T-helper 2 cell treated with Interferon-gamma antibody and Interleukin-4, amounts not matched to agents 5 μg/mL and 100 μg/mL, for 36 hours (primary cell): ENCODE measurements around the gene CNNM2.
"Not testable (repeated sequence)": the region's sequence is repeated elsewhere in the genome, so short reads cannot be mapped to it uniquely, and the experiment has no call there.

Experiments
- DNase-seq: peaks from one replicate; pipeline ENCODE4 v3.0.0; 2021; ENCODE audit warnings: low spot score
- H3K27ac Mint-ChIP-seq: one replicate; pipeline ENCODE4 v1.8.0; 2021; ENCODE audit warnings: mild to moderate bottlenecking, mixed read lengths
- H3K27me3 Mint-ChIP-seq: one replicate; pipeline ENCODE4 v1.8.0; 2021; ENCODE audit warnings: low read depth, mixed read lengths
- H3K36me3 Mint-ChIP-seq: one replicate; pipeline ENCODE4 v1.8.0; 2021; ENCODE audit warnings: low read depth, mixed read lengths
- H3K4me1 Mint-ChIP-seq: one replicate; pipeline ENCODE4 v1.8.0; 2021; ENCODE audit warnings: low read depth, mixed read lengths
- H3K4me3 Mint-ChIP-seq: one replicate; pipeline ENCODE4 v1.8.0; 2022; ENCODE audit warnings: mild to moderate bottlenecking, moderate library complexity, mixed read lengths
- H3K9me3 Mint-ChIP-seq: one replicate; pipeline ENCODE4 v1.8.0; 2021; ENCODE audit warnings: mixed read lengths

The CNNM2 gene

GRCh38 chr10:102998399-102998907 lies 80.4 kb downstream of the CNNM2 start:
- peaks cover 9% of the 10 kb centered on the region for H3K4me1 Mint-ChIP-seq
- no peak for DNase-seq
- peaks cover 3% of the 10 kb centered on the region for H3K9me3 Mint-ChIP-seq
- no peak overlapping the region for H3K27ac Mint-ChIP-seq
- H3K4me3 Mint-ChIP-seq, result no peak overlapping the region
- H3K27me3 Mint-ChIP-seq, result no peaks in the 10 kb centered on the region
- H3K36me3 Mint-ChIP-seq, result no peaks in the 10 kb centered on the region

GRCh38 chr10:103000050-103000449 lies 82.0 kb downstream of the CNNM2 start:
- H3K36me3 Mint-ChIP-seq, H3K4me3 Mint-ChIP-seq, H3K4me1 Mint-ChIP-seq, H3K27me3 Mint-ChIP-seq, DNase-seq, H3K9me3 Mint-ChIP-seq, H3K27ac Mint-ChIP-seq: not testable (repeated sequence)

- Mint-ChIP-seq H3K36me3 (peaks cover 3% of the 10 kb centered on the region), H3K9me3 (peaks cover 13% of the 10 kb centered on the region), H3K4me1 (no peaks in the 10 kb centered on the region), H3K27me3 (no peaks in the 10 kb centered on the region), H3K27ac (no peak overlapping the region), H3K4me3 (no peak overlapping the region)
- DNase-seq, result no peak
Measured at GRCh38 chr10:103007017-103007416, 88.9 kb downstream of the CNNM2 start.

GRCh38 chr10:103013416-103013815 lies 95.3 kb downstream of the CNNM2 start:
- Mint-ChIP-seq H3K9me3 (no peaks in the 10 kb centered on the region), H3K27ac (no peak overlapping the region), H3K36me3 (no peaks in the 10 kb centered on the region), H3K4me3 (no peak overlapping the region), H3K4me1 (peaks cover 2% of the 10 kb centered on the region), H3K27me3 (no peaks in the 10 kb centered on the region)
- DNase-seq, result no peak

- Mint-ChIP-seq H3K4me1 (peaks cover 2% of the 10 kb centered on the region), H3K36me3 (no peaks in the 10 kb centered on the region), H3K27me3 (peaks cover 3% of the 10 kb centered on the region), H3K27ac (no peak overlapping the region), H3K4me3 (no peak overlapping the region), H3K9me3 (no peaks in the 10 kb centered on the region)
- DNase-seq, result no peak
Measured at GRCh38 chr10:103019425-103019824, 101.3 kb downstream of the CNNM2 start.

GRCh38 chr10:103021150-103021899 lies 103.2 kb downstream of the CNNM2 start:
- no peak for DNase-seq
- peaks cover 3% of the 10 kb centered on the region for H3K27me3 Mint-ChIP-seq
- no peak overlapping the region for H3K4me3 Mint-ChIP-seq
- H3K36me3 Mint-ChIP-seq, result no peaks in the 10 kb centered on the region
- no peak overlapping the region for H3K27ac Mint-ChIP-seq
- H3K4me1 Mint-ChIP-seq, result peaks cover 2% of the 10 kb centered on the region
- H3K9me3 Mint-ChIP-seq, result no peaks in the 10 kb centered on the region

GRCh38 chr10:103021900-103022293 lies 103.8 kb downstream of the CNNM2 start:
- DNase-seq, result no peak
- H3K36me3 Mint-ChIP-seq, result no peaks in the 10 kb centered on the region
- no peak overlapping the region for H3K27ac Mint-ChIP-seq

GRCh38 chr10:103025696-103026095 lies 107.6 kb downstream of the CNNM2 start:
- Mint-ChIP-seq H3K27ac (no peak overlapping the region), H3K4me1 (no peaks in the 10 kb centered on the region), H3K36me3 (no peaks in the 10 kb centered on the region), H3K27me3 (peaks cover under 1% of the 10 kb centered on the region), H3K4me3 (no peak overlapping the region), H3K9me3 (no peaks in the 10 kb centered on the region)
- DNase-seq, result no peak

More at GRCh38 chr10:103021900-103022293, 103.8 kb downstream of the CNNM2 start:
- no peaks in the 10 kb centered on the region for H3K4me1 Mint-ChIP-seq
- H3K4me3 Mint-ChIP-seq, result no peak overlapping the region
- no peaks in the 10 kb centered on the region for H3K9me3 Mint-ChIP-seq
- peaks cover 3% of the 10 kb centered on the region for H3K27me3 Mint-ChIP-seq

GRCh38 chr10:103038570-103038969 lies 120.5 kb downstream of the CNNM2 start:
- Mint-ChIP-seq H3K27ac (no peak overlapping the region), H3K4me1 (no peaks in the 10 kb centered on the region), H3K4me3 (no peak overlapping the region), H3K36me3 (no peaks in the 10 kb centered on the region), H3K27me3 (no peaks in the 10 kb centered on the region), H3K9me3 (no peaks in the 10 kb centered on the region)
- DNase-seq, result no peak

- Mint-ChIP-seq H3K9me3 (no peaks in the 10 kb centered on the region), H3K27ac (no peak overlapping the region), H3K36me3 (no peaks in the 10 kb centered on the region), H3K27me3 (no peaks in the 10 kb centered on the region), H3K4me3 (no peak overlapping the region), H3K4me1 (no peaks in the 10 kb centered on the region)
- no peak for DNase-seq
Measured at GRCh38 chr10:103040418-103040817, 122.3 kb downstream of the CNNM2 start.

- no peaks in the 10 kb centered on the region for H3K27me3 Mint-ChIP-seq
- no peak overlapping the region for H3K4me3 Mint-ChIP-seq
- no peaks in the 10 kb centered on the region for H3K9me3 Mint-ChIP-seq
- no peaks in the 10 kb centered on the region for H3K4me1 Mint-ChIP-seq
- no peak overlapping the region for H3K27ac Mint-ChIP-seq
- no peaks in the 10 kb centered on the region for H3K36me3 Mint-ChIP-seq
- no peak for DNase-seq
Measured at GRCh38 chr10:103041391-103041790, 123.3 kb downstream of the CNNM2 start.

- DNase-seq, result no peak
Measured at GRCh38 chr10:103042129-103042528, 124.0 kb downstream of the CNNM2 start.

GRCh38 chr10:103042908-103043307 lies 124.8 kb downstream of the CNNM2 start:
- Mint-ChIP-seq H3K9me3 (no peaks in the 10 kb centered on the region), H3K27me3 (no peaks in the 10 kb centered on the region), H3K4me3 (no peak overlapping the region), H3K27ac (no peak overlapping the region), H3K4me1 (no peaks in the 10 kb centered on the region), H3K36me3 (no peaks in the 10 kb centered on the region)
- no peak for DNase-seq

More at GRCh38 chr10:103042129-103042528, 124.0 kb downstream of the CNNM2 start:
- no peak overlapping the region for H3K27ac Mint-ChIP-seq
- no peak overlapping the region for H3K4me3 Mint-ChIP-seq
- H3K36me3 Mint-ChIP-seq, result no peaks in the 10 kb centered on the region
- H3K4me1 Mint-ChIP-seq, result no peaks in the 10 kb centered on the region
- H3K9me3 Mint-ChIP-seq, result no peaks in the 10 kb centered on the region
- no peaks in the 10 kb centered on the region for H3K27me3 Mint-ChIP-seq

- Mint-ChIP-seq H3K27ac (no peak overlapping the region), H3K4me3 (no peak overlapping the region), H3K36me3 (no peaks in the 10 kb centered on the region), H3K27me3 (no peaks in the 10 kb centered on the region), H3K9me3 (no peaks in the 10 kb centered on the region), H3K4me1 (no peaks in the 10 kb centered on the region)
- no peak for DNase-seq
Measured at GRCh38 chr10:103044942-103045489, 126.9 kb downstream of the CNNM2 start.
